HepG2 (cell line): ENCODE results near the gene TSPAN18.

Source experiments
- ARID3A ChIP-seq: IDR thresholded peaks from 2 replicates; pipeline ENCODE4 v1.6.1; 2012; ENCODE audit warnings: low read depth, low read length, improper control_type of control experiment
- CEBPB ChIP-seq: IDR thresholded peaks from 2 replicates; pipeline ENCODE4 v1.6.1; 2011; ENCODE audit warnings: low read depth, low read length, improper control_type of control experiment, borderline replicate concordance
- ETV5 ChIP-seq: IDR thresholded peaks from 2 replicates; pipeline ENCODE4 v1.6.1; 2018; ENCODE audit warnings: missing biosample characterization, missing genetic modification reagents, inconsistent platforms, borderline replicate concordance
- FOXA1 ChIP-seq, 2 experiments: fragments of 450-650 bp in 1 of 2; sonication (generic) in 1 of 2; formaldehyde crosslinking in 1 of 2; IDR thresholded peaks; 2 replicates each; pipeline versions ENCODE4 v1.4.0 to v1.6.1; 2016 to 2020; ENCODE audit warnings: missing genetic modification reagents in 1 of 2
- PITX1 ChIP-seq: sonication (generic); formaldehyde crosslinking; IDR thresholded peaks from 2 replicates; pipeline ENCODE4 v1.5.1; 2020; ENCODE audit warnings: mild to moderate bottlenecking, missing genetic modification reagents
- ZNF383 ChIP-seq: sonication (generic); formaldehyde crosslinking; IDR thresholded peaks from 2 replicates; pipeline ENCODE4 v1.4.0; 2020; ENCODE audit warnings: missing genetic modification reagents, mild to moderate bottlenecking, borderline replicate concordance
- ZNF550 ChIP-seq: sonication (generic); formaldehyde crosslinking; IDR thresholded peaks from 2 replicates; pipeline ENCODE4 v1.4.0; 2020; ENCODE audit warnings: mild to moderate bottlenecking, missing genetic modification reagents, borderline replicate concordance
- TF ChIP-seq, protein P1 (sequence below): sonication (generic); formaldehyde crosslinking; IDR thresholded peaks from 2 replicates; pipeline ENCODE4 v1.4.0; 2020; ENCODE audit warnings: missing genetic modification reagents, low read depth, mild to moderate bottlenecking, borderline replicate concordance
- TF ChIP-seq, protein P2 (sequence below): sonication (generic); formaldehyde crosslinking; IDR thresholded peaks from 2 replicates; pipeline ENCODE4 v1.5.0; 2020; ENCODE audit warnings: mild to moderate bottlenecking, missing genetic modification reagents
- TF ChIP-seq, protein P3 (sequence below): IDR thresholded peaks from 2 replicates; pipeline ENCODE4 v1.6.1; 2012; ENCODE audit warnings: low read length, improper control_type of control experiment
- TF ChIP-seq, protein P4 (sequence below): sonication (generic); formaldehyde crosslinking; IDR thresholded peaks from 2 replicates; pipeline ENCODE4 v1.4.0; 2020; ENCODE audit warnings: missing genetic modification reagents, mild to moderate bottlenecking, borderline replicate concordance

DNA sequence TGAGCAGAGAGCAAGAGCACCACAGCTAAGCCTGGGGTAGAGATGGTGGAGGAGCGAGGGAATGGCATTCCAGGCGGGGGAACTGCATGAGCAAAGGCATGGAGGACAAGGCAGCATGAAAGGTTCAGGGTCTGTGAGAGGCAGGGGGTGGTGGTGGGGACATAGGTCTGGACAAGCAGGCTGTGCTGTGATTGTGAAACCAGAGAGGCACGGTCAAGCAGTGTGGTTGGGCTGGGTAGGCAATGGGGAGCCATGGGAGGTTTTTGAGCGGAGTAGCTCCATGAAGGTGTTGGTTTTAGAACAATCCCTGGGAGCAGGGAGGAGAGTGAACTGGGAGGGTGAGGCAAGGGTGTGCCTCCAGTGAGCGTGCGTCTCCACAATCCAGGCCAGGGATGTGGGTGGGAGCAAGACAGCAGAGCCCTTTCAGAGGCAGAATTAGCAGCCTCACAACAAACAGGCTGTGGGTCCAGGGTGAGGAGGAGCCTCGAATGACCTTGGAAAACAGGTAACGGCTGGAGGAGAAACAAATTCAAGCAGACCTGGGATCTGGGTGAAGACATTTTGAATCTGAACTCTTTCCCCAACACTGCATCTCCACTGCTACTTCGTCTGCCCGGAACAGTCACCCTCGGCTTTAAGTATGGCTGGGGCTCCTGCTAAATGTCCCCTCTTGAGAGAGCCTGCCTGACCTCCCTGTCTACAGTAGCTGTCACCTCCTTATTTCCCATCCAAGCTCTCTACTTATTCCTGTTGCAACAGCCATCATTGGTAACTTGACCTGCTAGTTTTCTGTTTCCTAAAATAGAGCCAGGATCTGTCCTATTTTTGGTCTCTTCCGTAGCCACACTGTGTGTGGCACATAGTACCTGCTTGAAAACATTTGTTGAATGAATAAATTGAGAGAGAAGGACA, 27.0 kb upstream of the TSPAN18 start:
- TF ChIP-seq, protein P1, sequence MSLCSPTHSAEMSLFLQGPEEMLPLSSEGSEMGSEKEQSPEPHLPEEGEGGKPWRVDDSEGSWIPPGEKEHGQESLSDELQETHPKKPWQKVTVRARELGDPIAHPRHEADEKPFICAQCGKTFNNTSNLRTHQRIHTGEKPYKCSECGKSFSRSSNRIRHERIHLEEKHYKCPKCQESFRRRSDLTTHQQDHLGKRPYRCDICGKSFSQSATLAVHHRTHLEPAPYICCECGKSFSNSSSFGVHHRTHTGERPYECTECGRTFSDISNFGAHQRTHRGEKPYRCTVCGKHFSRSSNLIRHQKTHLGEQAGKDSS (CRISPR knock-in tag), result no peak
- TF ChIP-seq PITX1, result no peak
- no peak for TF ChIP-seq CEBPB
- TF ChIP-seq, protein P2, sequence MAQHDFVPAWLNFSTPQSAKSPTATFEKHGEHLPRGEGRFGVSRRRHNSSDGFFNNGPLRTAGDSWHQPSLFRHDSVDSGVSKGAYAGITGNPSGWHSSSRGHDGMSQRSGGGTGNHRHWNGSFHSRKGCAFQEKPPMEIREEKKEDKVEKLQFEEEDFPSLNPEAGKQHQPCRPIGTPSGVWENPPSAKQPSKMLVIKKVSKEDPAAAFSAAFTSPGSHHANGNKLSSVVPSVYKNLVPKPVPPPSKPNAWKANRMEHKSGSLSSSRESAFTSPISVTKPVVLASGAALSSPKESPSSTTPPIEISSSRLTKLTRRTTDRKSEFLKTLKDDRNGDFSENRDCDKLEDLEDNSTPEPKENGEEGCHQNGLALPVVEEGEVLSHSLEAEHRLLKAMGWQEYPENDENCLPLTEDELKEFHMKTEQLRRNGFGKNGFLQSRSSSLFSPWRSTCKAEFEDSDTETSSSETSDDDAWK (CRISPR knock-in tag), result no peak
- no peak for TF ChIP-seq ZNF383 (CRISPR knock-in tag)
- TF ChIP-seq, protein P3, sequence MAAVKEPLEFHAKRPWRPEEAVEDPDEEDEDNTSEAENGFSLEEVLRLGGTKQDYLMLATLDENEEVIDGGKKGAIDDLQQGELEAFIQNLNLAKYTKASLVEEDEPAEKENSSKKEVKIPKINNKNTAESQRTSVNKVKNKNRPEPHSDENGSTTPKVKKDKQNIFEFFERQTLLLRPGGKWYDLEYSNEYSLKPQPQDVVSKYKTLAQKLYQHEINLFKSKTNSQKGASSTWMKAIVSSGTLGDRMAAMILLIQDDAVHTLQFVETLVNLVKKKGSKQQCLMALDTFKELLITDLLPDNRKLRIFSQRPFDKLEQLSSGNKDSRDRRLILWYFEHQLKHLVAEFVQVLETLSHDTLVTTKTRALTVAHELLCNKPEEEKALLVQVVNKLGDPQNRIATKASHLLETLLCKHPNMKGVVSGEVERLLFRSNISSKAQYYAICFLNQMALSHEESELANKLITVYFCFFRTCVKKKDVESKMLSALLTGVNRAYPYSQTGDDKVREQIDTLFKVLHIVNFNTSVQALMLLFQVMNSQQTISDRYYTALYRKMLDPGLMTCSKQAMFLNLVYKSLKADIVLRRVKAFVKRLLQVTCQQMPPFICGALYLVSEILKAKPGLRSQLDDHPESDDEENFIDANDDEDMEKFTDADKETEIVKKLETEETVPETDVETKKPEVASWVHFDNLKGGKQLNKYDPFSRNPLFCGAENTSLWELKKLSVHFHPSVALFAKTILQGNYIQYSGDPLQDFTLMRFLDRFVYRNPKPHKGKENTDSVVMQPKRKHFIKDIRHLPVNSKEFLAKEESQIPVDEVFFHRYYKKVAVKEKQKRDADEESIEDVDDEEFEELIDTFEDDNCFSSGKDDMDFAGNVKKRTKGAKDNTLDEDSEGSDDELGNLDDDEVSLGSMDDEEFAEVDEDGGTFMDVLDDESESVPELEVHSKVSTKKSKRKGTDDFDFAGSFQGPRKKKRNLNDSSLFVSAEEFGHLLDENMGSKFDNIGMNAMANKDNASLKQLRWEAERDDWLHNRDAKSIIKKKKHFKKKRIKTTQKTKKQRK, result no peak
- no peak for TF ChIP-seq FOXA1 (IDR thresholded peaks at IDR 0.05)
- no peak for TF ChIP-seq FOXA1 (CRISPR knock-in tag; IDR thresholded peaks at IDR 0.05)
- TF ChIP-seq, protein P4, sequence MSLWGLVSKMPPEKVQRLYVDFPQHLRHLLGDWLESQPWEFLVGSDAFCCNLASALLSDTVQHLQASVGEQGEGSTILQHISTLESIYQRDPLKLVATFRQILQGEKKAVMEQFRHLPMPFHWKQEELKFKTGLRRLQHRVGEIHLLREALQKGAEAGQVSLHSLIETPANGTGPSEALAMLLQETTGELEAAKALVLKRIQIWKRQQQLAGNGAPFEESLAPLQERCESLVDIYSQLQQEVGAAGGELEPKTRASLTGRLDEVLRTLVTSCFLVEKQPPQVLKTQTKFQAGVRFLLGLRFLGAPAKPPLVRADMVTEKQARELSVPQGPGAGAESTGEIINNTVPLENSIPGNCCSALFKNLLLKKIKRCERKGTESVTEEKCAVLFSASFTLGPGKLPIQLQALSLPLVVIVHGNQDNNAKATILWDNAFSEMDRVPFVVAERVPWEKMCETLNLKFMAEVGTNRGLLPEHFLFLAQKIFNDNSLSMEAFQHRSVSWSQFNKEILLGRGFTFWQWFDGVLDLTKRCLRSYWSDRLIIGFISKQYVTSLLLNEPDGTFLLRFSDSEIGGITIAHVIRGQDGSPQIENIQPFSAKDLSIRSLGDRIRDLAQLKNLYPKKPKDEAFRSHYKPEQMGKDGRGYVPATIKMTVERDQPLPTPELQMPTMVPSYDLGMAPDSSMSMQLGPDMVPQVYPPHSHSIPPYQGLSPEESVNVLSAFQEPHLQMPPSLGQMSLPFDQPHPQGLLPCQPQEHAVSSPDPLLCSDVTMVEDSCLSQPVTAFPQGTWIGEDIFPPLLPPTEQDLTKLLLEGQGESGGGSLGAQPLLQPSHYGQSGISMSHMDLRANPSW (CRISPR knock-in tag), result no peak
- TF ChIP-seq ETV5 (CRISPR knock-in tag), result no peak
- TF ChIP-seq ARID3A, result no peak
- TF ChIP-seq ZNF550 (CRISPR knock-in tag), result no peak
